ENCODE measurements around the gene FTO. TPM values are rescaled to one million over a fixed set of nuclear protein-coding genes. Genes with fewer than 3 reads are reported as not detected.

The FTO gene
- total and polyA plus RNA-seq, 2 of the 8 experiments (the other 6 are each of a cell fraction or from before 2014, with no cell fraction given), result 34.5 to 59.8 TPM

DNA sequence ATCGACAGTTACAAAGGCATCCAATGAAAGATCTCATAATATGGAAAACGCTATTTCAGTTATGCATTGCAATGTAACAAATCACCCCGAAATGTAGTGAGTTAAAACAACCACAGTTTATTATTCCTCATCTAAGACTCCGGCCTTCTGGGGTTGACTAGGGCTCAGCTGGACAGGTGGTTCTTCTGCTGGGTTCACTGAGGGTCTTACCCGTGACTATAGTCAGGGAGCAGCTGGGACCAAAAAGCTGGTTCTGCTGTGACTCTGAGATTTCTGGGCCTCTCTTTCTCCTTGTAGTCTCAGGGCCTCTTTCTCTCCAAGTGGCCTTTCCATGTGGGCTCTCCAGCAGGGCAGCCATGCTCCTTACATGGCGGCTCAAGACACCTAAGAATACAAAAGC is 386.6 kb downstream of the FTO start:
- ChIA-PET POLR2A (ENCODE audit: partially characterized antibody) (no interaction called here), CTCF (ENCODE audit: partially characterized antibody) (no interaction called here)
- no peak overlapping the region for H2BK20ac ChIP-seq (ENCODE audit: low read length)
- no peak overlapping the region for H4K91ac ChIP-seq (replicated peaks; ENCODE audit: insufficient read length, low read length)
- no peak overlapping the region for H3K23ac ChIP-seq (ENCODE audit: insufficient read length)
- no peaks in the 10 kb centered on the region for H3K9me3 ChIP-seq (ENCODE audit: insufficient read depth in 2 of 2, low read depth in 1 of 2, low read length in 1 of 2)
- H4K20me1 ChIP-seq (replicated peaks in 1 of 2; ENCODE audit: control insufficient read depth in 1 of 2, insufficient read depth in 2 of 2, low read length in 2 of 2), result no peaks in the 10 kb centered on the region
- no peak overlapping the region for H3K27ac ChIP-seq (ENCODE audit: low read depth, low read length)
- no peak overlapping the region for H2AK5ac ChIP-seq (ENCODE audit: low read depth, low read length)
- no peak overlapping the region for H2BK5ac ChIP-seq (ENCODE audit: low read depth, low read length)
- no peak overlapping the region for H4K8ac ChIP-seq (ENCODE audit: extremely low read depth, insufficient read depth, low read length)
- H2AFZ ChIP-seq (ENCODE audit: low read length), result no peak overlapping the region
- FAIRE-seq, result no peak
- no peak overlapping the region for H3K56ac ChIP-seq (replicated peaks; ENCODE audit: insufficient read length, low read depth, low read length)
- H3K23me2 ChIP-seq (ENCODE audit: low read depth, low read length), result no peaks in the 10 kb centered on the region
- H3K4me3 ChIP-seq (ENCODE audit: extremely low read depth in 1 of 4, insufficient read depth in 2 of 4, low read depth in 3 of 4, low read length in 4 of 4), result no peak overlapping the region
- H2BK15ac ChIP-seq (ENCODE audit: low read length), result no peak overlapping the region
- no peak overlapping the region for H3K14ac ChIP-seq (ENCODE audit: insufficient read length)
- DNase-seq (ENCODE audit: low read depth in 1 of 2, low spot score in 2 of 2), result no peak
- WGBS, 2 experiments (ENCODE audit: extremely low coverage in 1 of 2, insufficient coverage in 1 of 2, insufficient read length in 1 of 2, insufficient replicate concordance in 2 of 2, low coverage in 1 of 2, low lambda C conversion rate in 2 of 2, missing lambda C conversion rate in 1 of 2), result 92% methylated on average over 6 of the region's 6 CpGs; no CpG with 5 or more reads in 1 of the 2 experiments
- no peak overlapping the region for H4K5ac ChIP-seq (ENCODE audit: insufficient read length, low read depth, low read length)
- no peaks in the 10 kb centered on the region for H3K4me1 ChIP-seq (replicated peaks in 1 of 4; ENCODE audit: control insufficient read depth in 3 of 4, insufficient read depth in 4 of 4, low read length in 3 of 4)
- no peaks in the 10 kb centered on the region for H3K79me1 ChIP-seq (ENCODE audit: low read depth, low read length)
- H3K27me3 ChIP-seq (replicated peaks in 1 of 4; ENCODE audit: control insufficient read depth in 3 of 4, extremely low read depth in 1 of 4, insufficient read depth in 3 of 4, low read length in 3 of 4), result no peaks in the 10 kb centered on the region
- no peak overlapping the region for H3K4me2 ChIP-seq (ENCODE audit: insufficient read depth in 1 of 2, low read depth in 2 of 2, low read length in 2 of 2)
- H3K9ac ChIP-seq (replicated peaks in 1 of 4; ENCODE audit: extremely low read depth in 1 of 4, low read depth in 3 of 4, low read length in 3 of 4), result no peak overlapping the region
- no peaks in the 10 kb centered on the region for H3K79me2 ChIP-seq (ENCODE audit: control insufficient read depth in 1 of 2, insufficient read depth in 2 of 2, low read length in 2 of 2)
- no peak overlapping the region for H2BK120ac ChIP-seq (replicated peaks; ENCODE audit: low read depth, low read length)
- H2BK12ac ChIP-seq (ENCODE audit: low read depth, low read length), result no peak overlapping the region
- H3K18ac ChIP-seq (ENCODE audit: extremely low read depth, low read length), result no peak overlapping the region
- no peak overlapping the region for H3K4ac ChIP-seq (replicated peaks; ENCODE audit: insufficient read length, low read depth, low read length)
- H3K36me3 ChIP-seq (ENCODE audit: control insufficient read depth in 2 of 4, insufficient read depth in 4 of 4, low read length in 3 of 4), result no peaks in the 10 kb centered on the region
- TF ChIP-seq EP300 (IDR thresholded peaks at IDR 0.05; ENCODE audit: borderline replicate concordance in 1 of 2, low read depth in 2 of 2, low read length in 2 of 2) (no peak), TEAD4 (IDR thresholded peaks at IDR 0.05; ENCODE audit: low read depth, low read length) (no peak), POU5F1 (IDR thresholded peaks at IDR 0.05; ENCODE audit: low read depth, low read length) (no peak), SP1 (IDR thresholded peaks at IDR 0.05; ENCODE audit: low read depth, low read length) (no peak), RAD21 (IDR thresholded peaks at IDR 0.05 in 1 of 2, conservative IDR thresholded peaks at IDR 0.05 in 1 of 2; ENCODE audit: low read depth in 2 of 2, low read length in 2 of 2) (no peak), SRF (IDR thresholded peaks at IDR 0.05; ENCODE audit: low read depth, low read length) (no peak), SP2 (IDR thresholded peaks at IDR 0.05; ENCODE audit: low read length) (no peak)

All from H1 (cell line).